ENCODE measurements around the gene IFTAP.

DNA sequence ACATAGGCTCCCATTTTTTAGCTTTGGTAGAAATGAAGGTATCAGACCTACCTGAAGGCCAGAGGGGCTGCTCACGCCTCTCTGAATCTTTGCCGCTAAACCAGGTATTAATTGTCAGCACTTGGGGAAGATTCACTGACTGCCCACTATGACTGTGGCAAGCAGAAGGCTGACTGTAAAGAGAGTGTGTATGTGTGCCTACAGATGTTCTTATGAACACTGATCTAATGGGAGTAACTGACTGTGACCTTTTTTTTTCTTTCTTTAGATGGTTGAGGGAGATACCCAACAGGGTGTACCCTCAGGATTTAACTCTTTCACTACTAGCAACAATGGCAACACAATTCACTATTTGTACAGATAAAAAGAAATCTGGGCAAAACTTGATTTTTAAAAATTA lies 3.7 kb downstream of the IFTAP start, which contains the start of gene RAG2:
- no peak for TF ChIP-seq ZMAT4 (CRISPR knock-in tag; IDR thresholded peaks at IDR 0.05)
- no peak for TF ChIP-seq FOXP4 (CRISPR knock-in tag; IDR thresholded peaks at IDR 0.05)
- TF ChIP-seq CTCF (IDR thresholded peaks at IDR 0.05): no peak
- TF ChIP-seq, protein P1, sequence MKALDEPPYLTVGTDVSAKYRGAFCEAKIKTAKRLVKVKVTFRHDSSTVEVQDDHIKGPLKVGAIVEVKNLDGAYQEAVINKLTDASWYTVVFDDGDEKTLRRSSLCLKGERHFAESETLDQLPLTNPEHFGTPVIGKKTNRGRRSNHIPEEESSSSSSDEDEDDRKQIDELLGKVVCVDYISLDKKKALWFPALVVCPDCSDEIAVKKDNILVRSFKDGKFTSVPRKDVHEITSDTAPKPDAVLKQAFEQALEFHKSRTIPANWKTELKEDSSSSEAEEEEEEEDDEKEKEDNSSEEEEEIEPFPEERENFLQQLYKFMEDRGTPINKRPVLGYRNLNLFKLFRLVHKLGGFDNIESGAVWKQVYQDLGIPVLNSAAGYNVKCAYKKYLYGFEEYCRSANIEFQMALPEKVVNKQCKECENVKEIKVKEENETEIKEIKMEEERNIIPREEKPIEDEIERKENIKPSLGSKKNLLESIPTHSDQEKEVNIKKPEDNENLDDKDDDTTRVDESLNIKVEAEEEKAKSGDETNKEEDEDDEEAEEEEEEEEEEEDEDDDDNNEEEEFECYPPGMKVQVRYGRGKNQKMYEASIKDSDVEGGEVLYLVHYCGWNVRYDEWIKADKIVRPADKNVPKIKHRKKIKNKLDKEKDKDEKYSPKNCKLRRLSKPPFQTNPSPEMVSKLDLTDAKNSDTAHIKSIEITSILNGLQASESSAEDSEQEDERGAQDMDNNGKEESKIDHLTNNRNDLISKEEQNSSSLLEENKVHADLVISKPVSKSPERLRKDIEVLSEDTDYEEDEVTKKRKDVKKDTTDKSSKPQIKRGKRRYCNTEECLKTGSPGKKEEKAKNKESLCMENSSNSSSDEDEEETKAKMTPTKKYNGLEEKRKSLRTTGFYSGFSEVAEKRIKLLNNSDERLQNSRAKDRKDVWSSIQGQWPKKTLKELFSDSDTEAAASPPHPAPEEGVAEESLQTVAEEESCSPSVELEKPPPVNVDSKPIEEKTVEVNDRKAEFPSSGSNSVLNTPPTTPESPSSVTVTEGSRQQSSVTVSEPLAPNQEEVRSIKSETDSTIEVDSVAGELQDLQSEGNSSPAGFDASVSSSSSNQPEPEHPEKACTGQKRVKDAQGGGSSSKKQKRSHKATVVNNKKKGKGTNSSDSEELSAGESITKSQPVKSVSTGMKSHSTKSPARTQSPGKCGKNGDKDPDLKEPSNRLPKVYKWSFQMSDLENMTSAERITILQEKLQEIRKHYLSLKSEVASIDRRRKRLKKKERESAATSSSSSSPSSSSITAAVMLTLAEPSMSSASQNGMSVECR (CRISPR knock-in tag; IDR thresholded peaks at IDR 0.05; ENCODE audit: borderline replicate concordance): no peak
- no peak for TF ChIP-seq ZNF138 (CRISPR knock-in tag; conservative IDR thresholded peaks at IDR 0.05)
- TF ChIP-seq NR3C1 (CRISPR knock-in tag; conservative IDR thresholded peaks at IDR 0.05; ENCODE audit: low read depth): no peak
- TF ChIP-seq, protein P2, sequence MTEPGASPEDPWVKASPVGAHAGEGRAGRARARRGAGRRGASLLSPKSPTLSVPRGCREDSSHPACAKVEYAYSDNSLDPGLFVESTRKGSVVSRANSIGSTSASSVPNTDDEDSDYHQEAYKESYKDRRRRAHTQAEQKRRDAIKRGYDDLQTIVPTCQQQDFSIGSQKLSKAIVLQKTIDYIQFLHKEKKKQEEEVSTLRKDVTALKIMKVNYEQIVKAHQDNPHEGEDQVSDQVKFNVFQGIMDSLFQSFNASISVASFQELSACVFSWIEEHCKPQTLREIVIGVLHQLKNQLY (CRISPR knock-in tag; IDR thresholded peaks at IDR 0.05): no peak
- TF ChIP-seq, protein P3, sequence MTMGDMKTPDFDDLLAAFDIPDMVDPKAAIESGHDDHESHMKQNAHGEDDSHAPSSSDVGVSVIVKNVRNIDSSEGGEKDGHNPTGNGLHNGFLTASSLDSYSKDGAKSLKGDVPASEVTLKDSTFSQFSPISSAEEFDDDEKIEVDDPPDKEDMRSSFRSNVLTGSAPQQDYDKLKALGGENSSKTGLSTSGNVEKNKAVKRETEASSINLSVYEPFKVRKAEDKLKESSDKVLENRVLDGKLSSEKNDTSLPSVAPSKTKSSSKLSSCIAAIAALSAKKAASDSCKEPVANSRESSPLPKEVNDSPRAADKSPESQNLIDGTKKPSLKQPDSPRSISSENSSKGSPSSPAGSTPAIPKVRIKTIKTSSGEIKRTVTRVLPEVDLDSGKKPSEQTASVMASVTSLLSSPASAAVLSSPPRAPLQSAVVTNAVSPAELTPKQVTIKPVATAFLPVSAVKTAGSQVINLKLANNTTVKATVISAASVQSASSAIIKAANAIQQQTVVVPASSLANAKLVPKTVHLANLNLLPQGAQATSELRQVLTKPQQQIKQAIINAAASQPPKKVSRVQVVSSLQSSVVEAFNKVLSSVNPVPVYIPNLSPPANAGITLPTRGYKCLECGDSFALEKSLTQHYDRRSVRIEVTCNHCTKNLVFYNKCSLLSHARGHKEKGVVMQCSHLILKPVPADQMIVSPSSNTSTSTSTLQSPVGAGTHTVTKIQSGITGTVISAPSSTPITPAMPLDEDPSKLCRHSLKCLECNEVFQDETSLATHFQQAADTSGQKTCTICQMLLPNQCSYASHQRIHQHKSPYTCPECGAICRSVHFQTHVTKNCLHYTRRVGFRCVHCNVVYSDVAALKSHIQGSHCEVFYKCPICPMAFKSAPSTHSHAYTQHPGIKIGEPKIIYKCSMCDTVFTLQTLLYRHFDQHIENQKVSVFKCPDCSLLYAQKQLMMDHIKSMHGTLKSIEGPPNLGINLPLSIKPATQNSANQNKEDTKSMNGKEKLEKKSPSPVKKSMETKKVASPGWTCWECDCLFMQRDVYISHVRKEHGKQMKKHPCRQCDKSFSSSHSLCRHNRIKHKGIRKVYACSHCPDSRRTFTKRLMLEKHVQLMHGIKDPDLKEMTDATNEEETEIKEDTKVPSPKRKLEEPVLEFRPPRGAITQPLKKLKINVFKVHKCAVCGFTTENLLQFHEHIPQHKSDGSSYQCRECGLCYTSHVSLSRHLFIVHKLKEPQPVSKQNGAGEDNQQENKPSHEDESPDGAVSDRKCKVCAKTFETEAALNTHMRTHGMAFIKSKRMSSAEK (CRISPR knock-in tag; IDR thresholded peaks at IDR 0.05; ENCODE audit: borderline replicate concordance): no peak
- TF ChIP-seq JUN (CRISPR knock-in tag; IDR thresholded peaks at IDR 0.05): no peak
